ENCODE data around the gene ADIPOR2. TPM values are rescaled to one million over a fixed set of nuclear protein-coding genes. Genes with fewer than 3 reads are reported as not detected.

Gene ADIPOR2
- total RNA-seq, 1 donor from 2014 or later, result 29.6 TPM

GRCh38 chr12:1820191-1820895, 129.5 kb downstream of the ADIPOR2 start, which contains the start of gene LRTM2:
Gene LRTM2 (plus strand): TSS chr12:1820565. CDS start chr12:1828149, 7,584 bp downstream.
- Mint-ChIP-seq H3K36me3 (no peaks in the 10 kb centered on the region), H3K27me3 (ENCODE audit: insufficient read depth, low read depth) (peaks cover 35% of the 10 kb centered on the region), H3K9me3 (peaks cover 4% of the 10 kb centered on the region), H3K27ac (peak within 1 kb of the TSS; percentile 34), H3K4me3 (peak within 1 kb of the TSS; percentile 60), H3K4me1 (peaks cover 36% of the 10 kb centered on the region)
- H3K9me3 ChIP-seq (ENCODE audit: low read depth), result no peaks in the 10 kb centered on the region
- no peaks in the 10 kb centered on the region for H4K20me1 ChIP-seq (ENCODE audit: low read depth)
- peaks cover 44% of the 10 kb centered on the region for H3K27me3 ChIP-seq
- H3K4me2 ChIP-seq, result peak within 1 kb of the TSS; percentile 62
- no peaks in the 10 kb centered on the region for H3K36me3 ChIP-seq
- no peak within 1 kb of the TSS for H3K9ac ChIP-seq
- H3K4me3 ChIP-seq, result peak within 1 kb of the TSS; percentile 24
- TF ChIP-seq CTCF (IDR thresholded peaks at IDR 0.05) (no peak), EZH2 (IDR thresholded peaks at IDR 0.05) (peak; percentile 33)
- no peaks in the 10 kb centered on the region for H3F3A ChIP-seq (ENCODE audit: low read depth)
- H2AFZ ChIP-seq (replicated peaks), result no peak within 1 kb of the TSS
- no peak for DNase-seq (ENCODE audit: low spot score)
- no peak within 1 kb of the TSS for H3K27ac ChIP-seq
- peaks cover 20% of the 10 kb centered on the region for H3K4me1 ChIP-seq
- H3K79me2 ChIP-seq (ENCODE audit: low read depth), result no peaks in the 10 kb centered on the region

GRCh38 chr12:1820896-1821291, 130.0 kb downstream of the ADIPOR2 start:
- Histone ChIP-seq H3K27ac (no peak overlapping the region), H3K9ac (no peak overlapping the region), H3K79me2 (ENCODE audit: low read depth) (no peaks in the 10 kb centered on the region), H3K4me2 (no peak overlapping the region), H2AFZ (replicated peaks) (no peak overlapping the region), H3K36me3 (no peaks in the 10 kb centered on the region), H3K9me3 (ENCODE audit: low read depth) (no peaks in the 10 kb centered on the region), H4K20me1 (ENCODE audit: low read depth) (no peaks in the 10 kb centered on the region), H3F3A (ENCODE audit: low read depth) (no peaks in the 10 kb centered on the region), H3K27me3 (peaks cover 44% of the 10 kb centered on the region), H3K4me1 (peaks cover 20% of the 10 kb centered on the region), H3K4me3 (no peak overlapping the region)
- Mint-ChIP-seq H3K4me3 (no peak overlapping the region), H3K27me3 (ENCODE audit: insufficient read depth, low read depth) (peaks cover 36% of the 10 kb centered on the region), H3K27ac (no peak overlapping the region), H3K4me1 (peaks cover 33% of the 10 kb centered on the region), H3K9me3 (peaks cover 4% of the 10 kb centered on the region), H3K36me3 (no peaks in the 10 kb centered on the region)
- DNase-seq (ENCODE audit: low spot score), result no peak
- TF ChIP-seq EZH2phosphoT487 (IDR thresholded peaks at IDR 0.05) (no peak), EZH2 (IDR thresholded peaks at IDR 0.05) (no peak), CTCF (IDR thresholded peaks at IDR 0.05) (no peak)

GRCh38 chr12:1821805-1822204, 130.9 kb downstream of the ADIPOR2 start:
- H2AFZ ChIP-seq (replicated peaks), result no peak overlapping the region
- no peaks in the 10 kb centered on the region for H3K9me3 ChIP-seq (ENCODE audit: low read depth)
- Mint-ChIP-seq H3K9me3 (no peaks in the 10 kb centered on the region), H3K4me3 (no peak overlapping the region), H3K27me3 (ENCODE audit: insufficient read depth, low read depth) (peaks cover 36% of the 10 kb centered on the region), H3K4me1 (peaks cover 26% of the 10 kb centered on the region), H3K36me3 (no peaks in the 10 kb centered on the region), H3K27ac (no peak overlapping the region)
- H3K36me3 ChIP-seq, result no peaks in the 10 kb centered on the region
- H3K79me2 ChIP-seq (ENCODE audit: low read depth), result no peaks in the 10 kb centered on the region
- H4K20me1 ChIP-seq (ENCODE audit: low read depth), result no peaks in the 10 kb centered on the region
- H3K27me3 ChIP-seq, result peaks cover 44% of the 10 kb centered on the region
- H3K4me1 ChIP-seq, result peaks cover 24% of the 10 kb centered on the region
- peak; percentile 23 for DNase-seq (ENCODE audit: low spot score)
- H3F3A ChIP-seq (ENCODE audit: low read depth), result no peaks in the 10 kb centered on the region
- no peak overlapping the region for H3K27ac ChIP-seq
- H3K4me3 ChIP-seq, result no peak overlapping the region
- H3K9ac ChIP-seq, result no peak overlapping the region
- H3K4me2 ChIP-seq, result no peak overlapping the region
- TF ChIP-seq EZH2 (IDR thresholded peaks at IDR 0.05) (no peak), CTCF (IDR thresholded peaks at IDR 0.05) (no peak), EZH2phosphoT487 (IDR thresholded peaks at IDR 0.05) (no peak)

All from neural progenitor cell (in vitro differentiated cells).